Endothelial cell of umbilical vein (primary cell): Measurements from ENCODE around the gene OR10H1. TPM values are rescaled to one million over a fixed set of nuclear protein-coding genes. Genes with fewer than 3 reads are reported as not detected.
"Not testable (repeated sequence)": the region's sequence is repeated elsewhere in the genome, so short reads cannot be mapped to it uniquely, and the experiment has no call there.

Experiments used
- BruUV-seq: library from RNA; stranded (reverse); fragments of 400-500 nt; replicated peaks from 2 replicates; lab custom pipeline; 2021; lab: Mats Ljungman, UMichigan
- CTCF ChIA-PET: fragments of 300-600, 350-600 bp; sonication (Branson Sonifier 250); formaldehyde crosslinking; loops from one replicate; lab custom pipeline; 2021; ENCODE audit warnings: antibody characterized with exemption, inconsistent platforms; lab: Charles Lee
- POLR2A ChIA-PET: fragments of 300-600, 350-600 bp; sonication (Branson Sonifier 250); formaldehyde crosslinking; loops from one replicate; lab custom pipeline; 2021; ENCODE audit warnings: antibody characterized with exemption, inconsistent platforms; lab: Charles Lee
- DNase-seq: peaks from one replicate; pipeline ENCODE4 v3.0.0-alpha.2; 2011; ENCODE audit warnings: low read depth, low spot score
- FAIRE-seq: peaks from 2 replicates; lab custom pipeline; 2011; peaks lifted over from hg19 to GRCh38; lab: Jason Lieb, UNC
- H2AFZ ChIP-seq: 2 replicates; pipeline ENCODE4 v1.6.0; 2012; ENCODE audit warnings: low read depth, low read length, control low read depth, inconsistent platforms
- H3K27ac ChIP-seq: 2 replicates; pipeline ENCODE4 v1.5.1; 2011; ENCODE audit warnings: low read depth, mild to moderate bottlenecking, control low read depth, low read length, moderate library complexity; ENCODE audit not compliant: insufficient read depth
- H3K27me3 ChIP-seq, 2 experiments: 2 replicates each; pipeline versions ENCODE4 v1.6.0 to v1.6.1; 2011; ENCODE audit warnings: low read length in 2 of 2, mixed read lengths in 1 of 2; ENCODE audit not compliant: control insufficient read depth in 2 of 2, insufficient read depth in 2 of 2
- H3K36me3 ChIP-seq, 2 experiments: 2 replicates in 1 of 2; 3 replicates in 1 of 2; pipeline ENCODE4 v1.5.1; 2011; ENCODE audit warnings: low read length in 2 of 2, mild to moderate bottlenecking in 1 of 2, moderate library complexity in 1 of 2; ENCODE audit not compliant: control insufficient read depth in 2 of 2, insufficient read depth in 2 of 2; ENCODE audit errors: extremely low read depth in 1 of 2
- H3K4me1 ChIP-seq: 3 replicates; pipeline ENCODE4 v1.5.1; 2011; ENCODE audit warnings: mild to moderate bottlenecking, low read length; ENCODE audit not compliant: control insufficient read depth, insufficient read depth; ENCODE audit errors: extremely low read depth
- H3K4me2 ChIP-seq: 2 replicates; pipeline ENCODE4 v1.6.1; 2011; ENCODE audit warnings: low read length, control low read depth, mixed read lengths; ENCODE audit not compliant: insufficient read depth
- H3K4me3 ChIP-seq, 3 experiments: fragments of 200-600 bp in 1 of 3; sonication (generic), shearing (Covaris generic) in 1 of 3; replicated peaks in 1 of 3; 2 replicates each; pipeline ENCODE4 v1.5.1; 2011 to 2016; ENCODE audit warnings: control low read depth in 3 of 3, low read length in 3 of 3, mild to moderate bottlenecking in 2 of 3, inconsistent platforms in 1 of 3, low read depth in 1 of 3, moderate library complexity in 1 of 3; ENCODE audit not compliant: insufficient read depth in 1 of 3
- H3K79me2 ChIP-seq: 2 replicates; pipeline ENCODE4 v1.6.0; 2012; ENCODE audit warnings: low read length, inconsistent platforms; ENCODE audit not compliant: control insufficient read depth, insufficient read depth
- H3K9ac ChIP-seq: replicated peaks from 2 replicates; pipeline ENCODE3; 2011; ENCODE audit warnings: low read length, control low read depth; ENCODE audit not compliant: insufficient read depth; ENCODE audit errors: extremely low read depth
- H3K9me1 ChIP-seq: replicated peaks from 3 replicates; pipeline ENCODE4 v1.6.0; 2011; ENCODE audit warnings: mild to moderate bottlenecking, low read length; ENCODE audit not compliant: control insufficient read depth, insufficient read depth; ENCODE audit errors: extremely low read depth
- H3K9me3 ChIP-seq: replicated peaks from 2 replicates; pipeline ENCODE4 v1.5.1; 2012; ENCODE audit warnings: low read length, inconsistent platforms; ENCODE audit not compliant: control insufficient read depth, insufficient read depth
- H4K20me1 ChIP-seq: replicated peaks from 2 replicates; pipeline ENCODE3; 2011; ENCODE audit warnings: mild to moderate bottlenecking, low read length; ENCODE audit not compliant: control insufficient read depth, insufficient read depth; ENCODE audit errors: extremely low read depth
- CTCF ChIP-seq, 2 donors: IDR thresholded peaks; 1 replicate in 1 of 2; 2 replicates in 1 of 2; pipeline ENCODE4 v1.5.1; 2011; ENCODE audit warnings: low read length in 2 of 2, mild to moderate bottlenecking in 2 of 2, moderate library complexity in 2 of 2, control low read depth in 1 of 2, inconsistent platforms in 1 of 2, low read depth in 1 of 2; ENCODE audit not compliant: insufficient read depth in 1 of 2; ENCODE audit errors: extremely low read depth in 1 of 2
- EZH2 ChIP-seq: IDR thresholded peaks from 2 replicates; pipeline ENCODE4 v1.6.1; 2012; ENCODE audit warnings: borderline replicate concordance, low read depth, mild to moderate bottlenecking, moderate library complexity, low read length, inconsistent platforms; ENCODE audit not compliant: severe bottlenecking
- GATA2 ChIP-seq: IDR thresholded peaks from 2 replicates; pipeline ENCODE4 v1.7.0; 2011; ENCODE audit warnings: low read depth, mild to moderate bottlenecking, moderate library complexity, mixed read lengths, low read length; ENCODE audit not compliant: insufficient read length, insufficient read depth
- MYC ChIP-seq: IDR thresholded peaks from one replicate; pipeline ENCODE4 v1.6.1; 2011; ENCODE audit warnings: mild to moderate bottlenecking, low read depth, low read length
- POLR2A ChIP-seq: IDR thresholded peaks from 2 replicates; pipeline ENCODE4 v1.6.1; 2012; ENCODE audit warnings: low read depth, mild to moderate bottlenecking, control low read depth, low read length
- dilution Hi-C: fragments of 300-500 bp; cut with MboI; formaldehyde crosslinking; loops from one replicate; pipeline ENCODE4 v1.15.0; 2019; ENCODE audit warnings: low sequenced_read_pairs; ENCODE audit not compliant: extremely low pct_ligation_motif_present
- intact Hi-C: fragments of 100-400 bp; cut with micrococcal nuclease; formaldehyde crosslinking; loops from one replicate; pipeline ENCODE4 v1.10.0; 2022
- polyA plus RNA-seq, 4 experiments: library from polyadenylated mRNA; depleted of rRNA in 3 of 4; stranded (reverse) in 3 of 4; unstranded in 1 of 4; fragments of >200 nt; gene quantifications; 2 replicates each; pipeline versions ENCODE4 v1.2.1 to v1.2.3, GENCODE V29; 2011 to 2012; ENCODE audit warnings: missing spikeins in 1 of 4
- total RNA-seq: library from RNA; stranded (reverse); gene quantifications from 2 replicates; pipeline ENCODE4 v1.2.3, GENCODE V29; 2021

The OR10H1 gene
- total and polyA plus RNA-seq, 2 donors (not counting 3 experiments of a cell fraction or from before 2014, with no cell fraction given) = not detected

- no peaks in the 10 kb centered on the region for H3K27me3 ChIP-seq
- CTCF ChIA-PET = no interaction called here
- POLR2A ChIA-PET = no interaction called here
- FAIRE-seq = no peak
- H2AFZ ChIP-seq = no peak overlapping the region
- H3K79me2 ChIP-seq = no peaks in the 10 kb centered on the region
- H3K36me3 ChIP-seq = no peaks in the 10 kb centered on the region
- no peaks in the 10 kb centered on the region for H3K9me3 ChIP-seq
- H4K20me1 ChIP-seq = no peaks in the 10 kb centered on the region
- no peak for TF ChIP-seq POLR2A
- H3K4me2 ChIP-seq = no peak overlapping the region
- H3K9me1 ChIP-seq = no peaks in the 10 kb centered on the region
- no peak overlapping the region for H3K9ac ChIP-seq
- H3K4me3 ChIP-seq = no peak overlapping the region
- intact Hi-C loops (no loop called here), dilution Hi-C loops (no loop called here)
- no peak overlapping the region for H3K27ac ChIP-seq
- no TSS peak for BruUV-seq
- DNase-seq = no peak
- H3K4me1 ChIP-seq = no peaks in the 10 kb centered on the region
Measured at GRCh38 chr19:15811476-15811875, 4.0 kb downstream of the OR10H1 start.

- no peaks in the 10 kb centered on the region for H3K27me3 ChIP-seq
Measured at GRCh38 chr19:15810335-15810734, 5.1 kb downstream of the OR10H1 start.

GRCh38 chr19:15794279-15794678 lies 21.2 kb downstream of the OR10H1 start:
- H3K9me1 ChIP-seq, H3K79me2 ChIP-seq, FAIRE-seq, H3K27ac ChIP-seq, H2AFZ ChIP-seq, H4K20me1 ChIP-seq, intact Hi-C loops, BruUV-seq, H3K9ac ChIP-seq, DNase-seq, H3K4me2 ChIP-seq, dilution Hi-C loops, CTCF ChIA-PET, H3K4me3 ChIP-seq, H3K9me3 ChIP-seq, POLR2A ChIA-PET, H3K36me3 ChIP-seq, H3K4me1 ChIP-seq, H3K27me3 ChIP-seq: not testable (repeated sequence)

More at GRCh38 chr19:15810335-15810734, 5.1 kb downstream of the OR10H1 start:
- Histone ChIP-seq H3K4me3 (no peak overlapping the region), H3K36me3 (no peaks in the 10 kb centered on the region), H3K9me1 (no peaks in the 10 kb centered on the region), H2AFZ (no peak overlapping the region), H3K4me2 (no peak overlapping the region), H3K4me1 (no peaks in the 10 kb centered on the region), H3K9me3 (no peaks in the 10 kb centered on the region), H3K79me2 (no peaks in the 10 kb centered on the region), H3K27ac (no peak overlapping the region), H3K9ac (no peak overlapping the region), H4K20me1 (no peaks in the 10 kb centered on the region)
- dilution Hi-C loops (no loop called here), intact Hi-C loops (no loop called here)
- TF ChIP-seq MYC = no peak
- TF ChIP-seq CTCF (IDR thresholded peaks at IDR 0.05; ENCODE audit: extremely low read depth in 1 of 2, insufficient read depth in 1 of 2, low read depth in 1 of 2, low read length in 2 of 2) = no peak
- no peak for TF ChIP-seq EZH2
- TF ChIP-seq GATA2 = no peak
- TF ChIP-seq POLR2A = no peak
- no TSS peak for BruUV-seq
- ChIA-PET POLR2A (no interaction called here), CTCF (interaction anchor here (0.7 kb wide), 1 partner anchor 20 kb away, joined by 3 read pairs; no protein-coding TSS in a partner anchor)
- DNase-seq = no peak
- no peak for FAIRE-seq
